ENCODE measurements around the gene NDUFB8. TPM values are rescaled to one million over a fixed set of nuclear protein-coding genes. Genes with fewer than 3 reads are reported as not detected.

NDUFB8 gene
- total and polyA plus RNA-seq, 4 donors = 72.4 to 297 (median 199) TPM

- TF ChIP-seq TAF1 (conservative IDR thresholded peaks at IDR 0.05) = no peak
- TF ChIP-seq FOXA1 (IDR thresholded peaks at IDR 0.05) = peak; percentile 47
- peak in 1 of 2 donors; percentile 17 for TF ChIP-seq GABPA (IDR thresholded peaks at IDR 0.05 in 1 of 2, conservative IDR thresholded peaks at IDR 0.05 in 1 of 2)
- TF ChIP-seq FOXA2 (IDR thresholded peaks at IDR 0.05) = peak; percentile 60
These were observed 12.8 kb downstream of the NDUFB8 start (continued) for GRCh38 chr10:100516847-100517246.

DNA sequence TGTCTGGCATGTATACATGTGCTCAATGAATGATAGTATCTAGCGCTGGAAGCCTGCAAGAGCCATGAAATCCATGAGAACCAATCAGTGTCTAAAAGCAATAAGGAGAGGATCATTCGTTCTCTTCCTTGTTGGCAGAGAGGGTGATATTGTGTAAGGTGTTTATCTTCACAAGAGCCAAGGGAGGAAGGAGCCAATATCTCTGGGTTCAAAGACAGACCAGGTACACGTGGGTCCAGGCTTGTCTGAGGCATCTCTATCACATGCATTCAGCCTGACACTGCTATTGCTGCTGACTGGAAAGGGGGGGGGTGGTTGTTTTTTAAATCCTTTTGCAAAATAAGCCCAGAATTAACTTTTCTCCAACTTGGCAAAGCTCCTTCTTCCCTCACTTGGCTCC, 14.1 kb downstream of the NDUFB8 start:
- WGBS = 41% methylated on average over 3 of the region's 3 CpGs
- no peak for DNase-seq (ENCODE audit: low spot score)
- H3K9ac ChIP-seq (ENCODE audit: low read depth in 1 of 2, low read length in 2 of 2) = no peak overlapping the region
- peaks cover 3 to 29% (median 10%) of the 10 kb centered on the region in 4 donors for H3K4me1 ChIP-seq (ENCODE audit: control insufficient read depth in 4 of 4, insufficient read depth in 4 of 4, low read length in 3 of 4)
- H3K27ac ChIP-seq (ENCODE audit: low read depth in 1 of 2, low read length in 2 of 2) = peak overlapping the region; percentile 69 to 94
- peaks cover 0 to 5% (median 0%) of the 10 kb centered on the region in 4 donors for H3K36me3 ChIP-seq (ENCODE audit: control insufficient read depth in 4 of 4, insufficient read depth in 3 of 4, low read depth in 1 of 4, low read length in 3 of 4)
- TF ChIP-seq RXRA (IDR thresholded peaks at IDR 0.05) (peak in 1 of 2 donors; percentile 26), HNF4G (IDR thresholded peaks at IDR 0.05) (no peak), JUND (IDR thresholded peaks at IDR 0.05) (no peak), HNF4A (conservative IDR thresholded peaks at IDR 0.05) (no peak)
- TF ChIP-seq, protein P1, sequence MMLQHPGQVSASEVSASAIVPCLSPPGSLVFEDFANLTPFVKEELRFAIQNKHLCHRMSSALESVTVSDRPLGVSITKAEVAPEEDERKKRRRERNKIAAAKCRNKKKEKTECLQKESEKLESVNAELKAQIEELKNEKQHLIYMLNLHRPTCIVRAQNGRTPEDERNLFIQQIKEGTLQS (IDR thresholded peaks at IDR 0.05) = no peak
- TF ChIP-seq, protein P2, sequence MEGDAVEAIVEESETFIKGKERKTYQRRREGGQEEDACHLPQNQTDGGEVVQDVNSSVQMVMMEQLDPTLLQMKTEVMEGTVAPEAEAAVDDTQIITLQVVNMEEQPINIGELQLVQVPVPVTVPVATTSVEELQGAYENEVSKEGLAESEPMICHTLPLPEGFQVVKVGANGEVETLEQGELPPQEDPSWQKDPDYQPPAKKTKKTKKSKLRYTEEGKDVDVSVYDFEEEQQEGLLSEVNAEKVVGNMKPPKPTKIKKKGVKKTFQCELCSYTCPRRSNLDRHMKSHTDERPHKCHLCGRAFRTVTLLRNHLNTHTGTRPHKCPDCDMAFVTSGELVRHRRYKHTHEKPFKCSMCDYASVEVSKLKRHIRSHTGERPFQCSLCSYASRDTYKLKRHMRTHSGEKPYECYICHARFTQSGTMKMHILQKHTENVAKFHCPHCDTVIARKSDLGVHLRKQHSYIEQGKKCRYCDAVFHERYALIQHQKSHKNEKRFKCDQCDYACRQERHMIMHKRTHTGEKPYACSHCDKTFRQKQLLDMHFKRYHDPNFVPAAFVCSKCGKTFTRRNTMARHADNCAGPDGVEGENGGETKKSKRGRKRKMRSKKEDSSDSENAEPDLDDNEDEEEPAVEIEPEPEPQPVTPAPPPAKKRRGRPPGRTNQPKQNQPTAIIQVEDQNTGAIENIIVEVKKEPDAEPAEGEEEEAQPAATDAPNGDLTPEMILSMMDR (IDR thresholded peaks at IDR 0.05; ENCODE audit: low read depth, low read length, missing input control) = no peak
- H3K27me3 ChIP-seq (ENCODE audit: control insufficient read depth in 4 of 4, insufficient read depth in 4 of 4, low read length in 3 of 4) = no peaks in the 10 kb centered on the region
- H3K9me3 ChIP-seq (ENCODE audit: control insufficient read depth in 4 of 4, low read length in 3 of 4) = no peaks in the 10 kb centered on the region
- H3K4me3 ChIP-seq (ENCODE audit: low read depth in 1 of 3, low read length in 3 of 3) = no peak overlapping the region

DNA sequence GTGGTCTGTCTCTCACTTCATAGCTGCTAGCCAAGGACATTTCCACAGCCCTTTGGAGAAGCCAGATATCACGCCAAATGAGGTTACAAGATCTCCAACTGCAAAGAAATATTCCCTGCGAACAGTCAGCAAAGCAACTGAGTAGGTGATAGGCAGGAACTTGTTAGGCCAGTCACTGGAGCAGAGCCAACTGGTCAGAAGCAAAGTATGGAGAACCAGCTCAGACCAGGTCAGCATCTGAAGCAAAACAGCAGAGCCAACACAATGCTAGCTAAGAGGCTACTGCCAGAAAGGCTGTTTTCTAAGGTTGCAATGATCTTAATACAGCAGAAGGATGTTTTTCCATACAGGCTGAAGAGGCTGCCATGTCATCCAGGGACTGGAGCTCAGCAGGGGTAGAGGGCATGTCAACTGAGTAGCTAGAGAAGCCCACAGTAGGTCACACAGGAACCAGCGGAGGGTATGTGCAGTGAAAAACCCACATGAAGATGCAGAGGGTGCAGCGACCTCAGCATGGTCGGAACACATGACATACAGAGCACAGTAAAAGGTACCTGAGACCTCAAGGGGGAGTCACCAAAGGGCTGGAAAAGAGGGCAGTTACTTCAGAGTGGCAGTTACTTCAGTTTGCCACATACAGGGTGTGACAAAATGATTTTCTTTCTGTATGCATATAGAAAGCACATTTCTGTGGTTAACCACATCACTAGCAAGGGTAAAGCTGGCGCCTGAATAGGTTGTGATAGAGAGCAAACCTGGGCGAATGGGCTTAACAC, 18.9 kb downstream of the NDUFB8 start:
- DNase-seq (ENCODE audit: low spot score) = no peak
- Histone ChIP-seq H3K36me3 (ENCODE audit: control insufficient read depth in 4 of 4, insufficient read depth in 3 of 4, low read depth in 1 of 4, low read length in 3 of 4) (peaks cover 2 to 10% (median 5%) of the 10 kb centered on the region in 4 donors), H3K4me1 (ENCODE audit: control insufficient read depth in 4 of 4, insufficient read depth in 4 of 4, low read length in 3 of 4) (peaks cover 0 to 3% (median 0%) of the 10 kb centered on the region in 4 donors), H3K27me3 (ENCODE audit: control insufficient read depth in 4 of 4, insufficient read depth in 4 of 4, low read length in 3 of 4) (no peaks in the 10 kb centered on the region), H3K9me3 (ENCODE audit: control insufficient read depth in 4 of 4, low read length in 3 of 4) (no peaks in the 10 kb centered on the region), H3K27ac (ENCODE audit: low read depth in 1 of 2, low read length in 2 of 2) (no peak overlapping the region), H3K9ac (ENCODE audit: low read depth in 1 of 2, low read length in 2 of 2) (no peak overlapping the region), H3K4me3 (ENCODE audit: low read depth in 1 of 3, low read length in 3 of 3) (no peak overlapping the region)
- 87% methylated on average over 7 of the region's 7 CpGs for WGBS
- TF ChIP-seq, protein P3, sequence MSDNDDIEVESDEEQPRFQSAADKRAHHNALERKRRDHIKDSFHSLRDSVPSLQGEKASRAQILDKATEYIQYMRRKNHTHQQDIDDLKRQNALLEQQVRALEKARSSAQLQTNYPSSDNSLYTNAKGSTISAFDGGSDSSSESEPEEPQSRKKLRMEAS (IDR thresholded peaks at IDR 0.05) = no peak
- TF ChIP-seq SP1 (IDR thresholded peaks at IDR 0.05) (peak; percentile 19), TAF1 (conservative IDR thresholded peaks at IDR 0.05) (no peak)
- TF ChIP-seq, protein P1 (IDR thresholded peaks at IDR 0.05) = no peak

All from liver (tissue), 9 donors.